ENCODE data around the gene MLH3. TPM values are rescaled to one million over a fixed set of nuclear protein-coding genes. Genes with fewer than 3 reads are reported as not detected.

Gene MLH3
- total RNA-seq, 4 donors from 2014 or later = 10.4 to 21.7 (median 17.4) TPM

DNA sequence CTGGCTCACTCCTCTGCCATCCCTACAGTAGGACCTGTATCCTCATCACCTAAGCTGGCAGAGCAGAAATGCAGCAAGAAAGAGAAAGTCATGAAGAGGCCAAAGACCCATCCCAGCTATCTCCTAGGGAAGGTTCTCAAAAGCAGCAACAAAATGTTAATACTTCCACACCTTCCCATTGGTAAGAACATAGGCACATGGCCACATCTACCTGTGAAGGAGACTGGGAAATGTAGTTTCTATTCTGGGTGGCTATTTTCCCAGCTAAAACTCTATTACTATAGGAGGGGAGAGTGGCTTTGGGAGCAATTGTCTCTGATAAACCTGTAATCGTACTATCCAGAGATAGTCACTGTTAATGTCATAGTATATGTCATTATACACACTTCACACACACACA lies 62.3 kb downstream of the MLH3 start:
- Histone ChIP-seq H3K27ac (no peak overlapping the region), H3K36me3 (no peaks in the 10 kb centered on the region), H3K4me1 (peaks cover 10 to 13% of the 10 kb centered on the region in 2 donors), H3K27me3 (no peaks in the 10 kb centered on the region), H3K4me3 (no peak overlapping the region), H3K9me3 (no peaks in the 10 kb centered on the region)
- TF ChIP-seq, protein P1, sequence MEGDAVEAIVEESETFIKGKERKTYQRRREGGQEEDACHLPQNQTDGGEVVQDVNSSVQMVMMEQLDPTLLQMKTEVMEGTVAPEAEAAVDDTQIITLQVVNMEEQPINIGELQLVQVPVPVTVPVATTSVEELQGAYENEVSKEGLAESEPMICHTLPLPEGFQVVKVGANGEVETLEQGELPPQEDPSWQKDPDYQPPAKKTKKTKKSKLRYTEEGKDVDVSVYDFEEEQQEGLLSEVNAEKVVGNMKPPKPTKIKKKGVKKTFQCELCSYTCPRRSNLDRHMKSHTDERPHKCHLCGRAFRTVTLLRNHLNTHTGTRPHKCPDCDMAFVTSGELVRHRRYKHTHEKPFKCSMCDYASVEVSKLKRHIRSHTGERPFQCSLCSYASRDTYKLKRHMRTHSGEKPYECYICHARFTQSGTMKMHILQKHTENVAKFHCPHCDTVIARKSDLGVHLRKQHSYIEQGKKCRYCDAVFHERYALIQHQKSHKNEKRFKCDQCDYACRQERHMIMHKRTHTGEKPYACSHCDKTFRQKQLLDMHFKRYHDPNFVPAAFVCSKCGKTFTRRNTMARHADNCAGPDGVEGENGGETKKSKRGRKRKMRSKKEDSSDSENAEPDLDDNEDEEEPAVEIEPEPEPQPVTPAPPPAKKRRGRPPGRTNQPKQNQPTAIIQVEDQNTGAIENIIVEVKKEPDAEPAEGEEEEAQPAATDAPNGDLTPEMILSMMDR (IDR thresholded peaks at IDR 0.05 in 4 of 5, conservative IDR thresholded peaks at IDR 0.05 in 1 of 5) = no peak
- ATAC-seq (no peak), DNase-seq (no peak)
- in situ Hi-C loops (cut with MboI; ENCODE audit: low sequenced_read_pairs in 4 of 4) (no loop called here), intact Hi-C loops (cut with DNase I; ENCODE audit: low total_unique reads) (no loop called here)

DNA sequence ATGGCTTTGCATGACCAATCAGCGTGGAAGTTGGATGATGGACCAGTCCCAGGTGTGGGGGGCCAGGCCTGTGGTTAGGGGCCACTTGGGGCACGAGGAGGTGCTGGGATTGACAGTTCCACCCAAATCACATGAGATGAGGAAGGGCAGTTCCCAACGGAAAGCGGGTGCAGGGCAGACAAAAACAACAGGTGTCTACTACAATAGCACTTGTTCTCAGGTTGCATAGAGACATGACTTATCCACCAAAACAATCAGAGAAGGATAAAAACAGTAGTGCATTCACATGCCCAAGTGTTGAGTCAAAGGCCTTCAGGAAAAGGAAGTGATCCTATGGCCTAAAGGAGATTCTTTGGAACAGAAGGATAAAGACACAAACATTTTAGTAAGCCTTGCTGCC lies 63.1 kb downstream of the MLH3 start:
- Histone ChIP-seq H3K4me1 (peaks cover 10 to 13% of the 10 kb centered on the region in 2 donors), H3K9me3 (no peaks in the 10 kb centered on the region), H3K27me3 (no peaks in the 10 kb centered on the region), H3K27ac (peak overlapping the region in 3 of 4 donors; percentile 31 to 40 (median 36)), H3K36me3 (no peaks in the 10 kb centered on the region), H3K4me3 (no peak overlapping the region)
- intact Hi-C loops (cut with DNase I; ENCODE audit: low total_unique reads) = no loop called here
- no peak for DNase-seq
- peak; percentile 49 to 82 for ATAC-seq
- in situ Hi-C loops (cut with MboI; ENCODE audit: low sequenced_read_pairs in 4 of 4) = no loop called here
- TF ChIP-seq, protein P1 (IDR thresholded peaks at IDR 0.05 in 4 of 5, conservative IDR thresholded peaks at IDR 0.05 in 1 of 5) = no peak
- no peak for TF ChIP-seq POLR2A (IDR thresholded peaks at IDR 0.05)

DNA sequence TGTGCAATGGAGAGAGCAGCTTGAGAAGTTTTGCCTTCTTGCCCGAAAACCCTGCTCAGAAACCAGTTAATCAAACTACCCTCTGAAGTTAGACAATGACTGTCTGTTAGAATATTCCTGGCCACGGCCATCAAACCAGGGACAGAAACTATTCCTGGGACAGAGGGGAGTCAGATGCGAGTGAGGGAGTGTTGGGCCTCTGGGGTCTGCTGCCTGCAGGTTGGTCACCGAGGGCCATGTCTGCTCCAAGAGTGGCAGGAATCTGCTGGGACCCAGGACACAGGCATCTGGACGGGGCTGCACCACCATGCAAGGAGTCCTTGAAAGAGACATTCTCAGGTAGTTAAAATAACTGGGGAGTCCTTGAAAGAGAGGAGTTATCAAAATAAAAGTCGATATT lies 65.5 kb downstream of the MLH3 start:
- in situ Hi-C loops (cut with MboI; ENCODE audit: low sequenced_read_pairs in 4 of 4) = no loop called here
- no peak overlapping the region for H3K27ac ChIP-seq

DNA sequence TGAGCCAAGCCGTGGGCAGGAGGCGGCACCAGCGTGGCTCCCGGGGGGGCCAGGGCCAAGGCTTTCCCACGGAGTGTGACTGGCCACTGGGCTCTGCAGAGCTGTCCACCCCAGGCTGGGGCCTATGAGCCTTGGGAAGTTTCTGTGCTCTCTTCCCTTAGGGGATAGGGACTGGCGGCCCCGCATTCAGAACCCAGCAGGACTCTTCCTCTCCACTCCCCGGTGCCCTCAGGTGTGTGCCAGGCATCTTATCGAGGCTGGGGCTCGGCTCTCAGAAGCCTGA lies 66.3 kb downstream of the MLH3 start:
- no peak for ATAC-seq
- no peak for DNase-seq
- no peaks in the 10 kb centered on the region for H3K9me3 ChIP-seq
- peak overlapping the region in 2 of 4 donors; percentile 36 for H3K27ac ChIP-seq
- in situ Hi-C loops (cut with MboI; ENCODE audit: low sequenced_read_pairs in 4 of 4) (no loop called here), intact Hi-C loops (cut with DNase I; ENCODE audit: low total_unique reads) (no loop called here)
- no peaks in the 10 kb centered on the region for H3K36me3 ChIP-seq
- H3K4me1 ChIP-seq = peaks cover 24 to 32% of the 10 kb centered on the region in 2 donors
- H3K4me3 ChIP-seq = no peak overlapping the region
- TF ChIP-seq POLR2A (IDR thresholded peaks at IDR 0.05) = no peak
- TF ChIP-seq, protein P1 (IDR thresholded peaks at IDR 0.05 in 4 of 5, conservative IDR thresholded peaks at IDR 0.05 in 1 of 5) = no peak
- no peaks in the 10 kb centered on the region for H3K27me3 ChIP-seq

More for the DNA sequence above, 65.5 kb downstream of the MLH3 start:
- Histone ChIP-seq H3K27me3 (no peaks in the 10 kb centered on the region), H3K36me3 (no peaks in the 10 kb centered on the region), H3K4me3 (no peak overlapping the region), H3K9me3 (no peaks in the 10 kb centered on the region), H3K4me1 (peaks cover 16 to 23% of the 10 kb centered on the region in 2 donors)
- ATAC-seq = no peak
- no peak for DNase-seq
- TF ChIP-seq, protein P1 (IDR thresholded peaks at IDR 0.05 in 4 of 5, conservative IDR thresholded peaks at IDR 0.05 in 1 of 5) = no peak
- TF ChIP-seq POLR2A (IDR thresholded peaks at IDR 0.05) = no peak
- intact Hi-C loops (cut with DNase I; ENCODE audit: low total_unique reads) = no loop called here
